Skeletal muscle satellite cell (primary cell): Measurements from ENCODE around the gene ADGRL4. TPM values are rescaled to one million over a fixed set of nuclear protein-coding genes. Genes with fewer than 3 reads are reported as not detected.
A peak's percentile ranks its signal among the peaks of the same experiment; 100 is the strongest.

Source experiments
- H3K27me3 ChIP-seq: 2 replicates; pipeline ENCODE4 v1.7.0; 2013; ENCODE audit warnings: low read length; ENCODE audit not compliant: control insufficient read depth, insufficient read depth
- H3K36me3 ChIP-seq: 2 replicates; pipeline ENCODE4 v1.7.0; 2013; ENCODE audit warnings: mild to moderate bottlenecking, control low read depth, low read length; ENCODE audit not compliant: insufficient read depth
- H3K4me1 ChIP-seq: 2 replicates; pipeline ENCODE4 v1.7.0; 2013; ENCODE audit warnings: low read length; ENCODE audit not compliant: control insufficient read depth, insufficient read depth
- H3K4me2 ChIP-seq: 2 replicates; pipeline ENCODE4 v1.7.0; 2013; ENCODE audit warnings: mild to moderate bottlenecking, low read length
- H3K4me3 ChIP-seq: 2 replicates; pipeline ENCODE4 v1.7.0; 2013; ENCODE audit warnings: low read length
- H3K9ac ChIP-seq: 2 replicates; pipeline ENCODE4 v1.7.0; 2013; ENCODE audit warnings: mild to moderate bottlenecking, low read depth, low read length, moderate library complexity
- H3K9me3 ChIP-seq: replicated peaks from 2 replicates; pipeline ENCODE4 v1.7.0; 2013; ENCODE audit warnings: mild to moderate bottlenecking, control low read depth, low read length
- total RNA-seq: library from RNA; depleted of rRNA; stranded (reverse); fragments of >200 nt; gene quantifications from 2 replicates; pipeline ENCODE4 v1.2.3, GENCODE V29; 2012; rRNA removed

Gene ADGRL4
- total RNA-seq, result 67.5 and 81.6 TPM in 2 replicates

- Histone ChIP-seq H3K36me3 (no peaks in the 10 kb centered on the region), H3K4me1 (peaks cover 5% of the 10 kb centered on the region), H3K9me3 (no peaks in the 10 kb centered on the region), H3K9ac (peak within 1 kb of the TSS; percentile 83), H3K27me3 (no peaks in the 10 kb centered on the region), H3K4me3 (peak within 1 kb of the TSS; percentile 80), H3K4me2 (peak within 1 kb of the TSS; percentile 85)
Observed at GRCh38 chr1:79006564-79006963, at the start of gene ADGRL4. ADGRL4 (minus strand) TSS chr1:79006730; CDS start chr1:79006654, 76 bp downstream.

GRCh38 chr1:79055856-79056255 is 49.3 kb upstream of the ADGRL4 start:
- Histone ChIP-seq H3K27me3 (no peaks in the 10 kb centered on the region), H3K4me2 (no peak overlapping the region), H3K9me3 (no peaks in the 10 kb centered on the region), H3K4me3 (no peak overlapping the region), H3K4me1 (peaks cover 3% of the 10 kb centered on the region), H3K36me3 (no peaks in the 10 kb centered on the region), H3K9ac (no peak overlapping the region)

- Histone ChIP-seq H3K4me2 (peak overlapping the region; percentile 65), H3K27me3 (no peaks in the 10 kb centered on the region), H3K36me3 (no peaks in the 10 kb centered on the region), H3K4me1 (peaks cover 3% of the 10 kb centered on the region), H3K4me3 (peak overlapping the region; percentile 39), H3K9ac (no peak overlapping the region), H3K9me3 (no peaks in the 10 kb centered on the region)
Observed at GRCh38 chr1:79052829-79053449, 46.4 kb upstream of the ADGRL4 start.

GRCh38 chr1:79044974-79045650 is 38.6 kb upstream of the ADGRL4 start:
- peaks cover 29% of the 10 kb centered on the region for H3K4me1 ChIP-seq
- no peaks in the 10 kb centered on the region for H3K27me3 ChIP-seq
- no peak overlapping the region for H3K4me2 ChIP-seq
- no peaks in the 10 kb centered on the region for H3K36me3 ChIP-seq
- H3K9me3 ChIP-seq, result no peaks in the 10 kb centered on the region
- no peak overlapping the region for H3K4me3 ChIP-seq
- H3K9ac ChIP-seq, result no peak overlapping the region

- no peaks in the 10 kb centered on the region for H3K9me3 ChIP-seq
- no peaks in the 10 kb centered on the region for H3K36me3 ChIP-seq
- H3K4me1 ChIP-seq, result peaks cover 29% of the 10 kb centered on the region
- H3K9ac ChIP-seq, result no peak overlapping the region
- peak overlapping the region; percentile 18 for H3K4me2 ChIP-seq
- H3K4me3 ChIP-seq, result no peak overlapping the region
- H3K27me3 ChIP-seq, result no peaks in the 10 kb centered on the region
Observed at GRCh38 chr1:79043506-79043905, 37.0 kb upstream of the ADGRL4 start.

GRCh38 chr1:79042539-79042938 is 36.0 kb upstream of the ADGRL4 start:
- Histone ChIP-seq H3K27me3 (no peaks in the 10 kb centered on the region), H3K4me2 (peak overlapping the region; percentile 11), H3K9ac (no peak overlapping the region), H3K9me3 (no peaks in the 10 kb centered on the region), H3K4me3 (no peak overlapping the region), H3K4me1 (peaks cover 29% of the 10 kb centered on the region), H3K36me3 (no peaks in the 10 kb centered on the region)

GRCh38 chr1:79042117-79042516 is 35.6 kb upstream of the ADGRL4 start:
- no peaks in the 10 kb centered on the region for H3K36me3 ChIP-seq
- no peak overlapping the region for H3K9ac ChIP-seq
- H3K27me3 ChIP-seq, result no peaks in the 10 kb centered on the region
- H3K4me1 ChIP-seq, result peaks cover 29% of the 10 kb centered on the region
- peaks cover 4% of the 10 kb centered on the region for H3K9me3 ChIP-seq
- peak overlapping the region; percentile 11 for H3K4me2 ChIP-seq
- H3K4me3 ChIP-seq, result no peak overlapping the region

- Histone ChIP-seq H3K27me3 (no peaks in the 10 kb centered on the region), H3K4me3 (no peak overlapping the region), H3K4me1 (peaks cover 29% of the 10 kb centered on the region), H3K9me3 (peaks cover 8% of the 10 kb centered on the region), H3K36me3 (no peaks in the 10 kb centered on the region), H3K4me2 (no peak overlapping the region), H3K9ac (no peak overlapping the region)
Observed at GRCh38 chr1:79041666-79042065, 35.1 kb upstream of the ADGRL4 start.

- Histone ChIP-seq H3K27me3 (no peaks in the 10 kb centered on the region), H3K4me1 (peaks cover 29% of the 10 kb centered on the region), H3K9me3 (peaks cover 8% of the 10 kb centered on the region), H3K4me2 (peak overlapping the region; percentile 79), H3K9ac (peak overlapping the region; percentile 33), H3K36me3 (no peaks in the 10 kb centered on the region), H3K4me3 (peak overlapping the region; percentile 60)
Observed at GRCh38 chr1:79040424-79041082, 34.0 kb upstream of the ADGRL4 start.

GRCh38 chr1:79037085-79037484 is 30.6 kb upstream of the ADGRL4 start:
- no peak overlapping the region for H3K4me3 ChIP-seq
- H3K9ac ChIP-seq, result no peak overlapping the region
- H3K4me1 ChIP-seq, result peaks cover 6% of the 10 kb centered on the region
- no peak overlapping the region for H3K4me2 ChIP-seq
- H3K9me3 ChIP-seq, result peaks cover 8% of the 10 kb centered on the region
- no peaks in the 10 kb centered on the region for H3K36me3 ChIP-seq
- H3K27me3 ChIP-seq, result no peaks in the 10 kb centered on the region

GRCh38 chr1:79012500-79012899 is 6.0 kb upstream of the ADGRL4 start:
- no peaks in the 10 kb centered on the region for H3K4me1 ChIP-seq
- H3K9ac ChIP-seq, result no peak overlapping the region
- H3K4me3 ChIP-seq, result no peak overlapping the region
- no peaks in the 10 kb centered on the region for H3K9me3 ChIP-seq
- H3K27me3 ChIP-seq, result no peaks in the 10 kb centered on the region
- H3K4me2 ChIP-seq, result no peak overlapping the region
- no peaks in the 10 kb centered on the region for H3K36me3 ChIP-seq
